Measurements from ENCODE around the gene PDE6D.

- TF ChIP-seq CREB1 (IDR thresholded peaks at IDR 0.05; ENCODE audit: low read depth) (no peak), TCF12 (IDR thresholded peaks at IDR 0.05; ENCODE audit: low read depth) (no peak), EP300 (IDR thresholded peaks at IDR 0.05; ENCODE audit: borderline replicate concordance) (no peak), RAD21 (IDR thresholded peaks at IDR 0.05; ENCODE audit: low read depth) (no peak), TAF1 (IDR thresholded peaks at IDR 0.05; ENCODE audit: low read depth) (no peak), FOXM1 (IDR thresholded peaks at IDR 0.05; ENCODE audit: borderline replicate concordance, low read depth) (no peak), TEAD4 (IDR thresholded peaks at IDR 0.05) (no peak)
- TF ChIP-seq, protein P1, sequence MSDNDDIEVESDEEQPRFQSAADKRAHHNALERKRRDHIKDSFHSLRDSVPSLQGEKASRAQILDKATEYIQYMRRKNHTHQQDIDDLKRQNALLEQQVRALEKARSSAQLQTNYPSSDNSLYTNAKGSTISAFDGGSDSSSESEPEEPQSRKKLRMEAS (IDR thresholded peaks at IDR 0.05) = no peak
- TF ChIP-seq, protein P2, sequence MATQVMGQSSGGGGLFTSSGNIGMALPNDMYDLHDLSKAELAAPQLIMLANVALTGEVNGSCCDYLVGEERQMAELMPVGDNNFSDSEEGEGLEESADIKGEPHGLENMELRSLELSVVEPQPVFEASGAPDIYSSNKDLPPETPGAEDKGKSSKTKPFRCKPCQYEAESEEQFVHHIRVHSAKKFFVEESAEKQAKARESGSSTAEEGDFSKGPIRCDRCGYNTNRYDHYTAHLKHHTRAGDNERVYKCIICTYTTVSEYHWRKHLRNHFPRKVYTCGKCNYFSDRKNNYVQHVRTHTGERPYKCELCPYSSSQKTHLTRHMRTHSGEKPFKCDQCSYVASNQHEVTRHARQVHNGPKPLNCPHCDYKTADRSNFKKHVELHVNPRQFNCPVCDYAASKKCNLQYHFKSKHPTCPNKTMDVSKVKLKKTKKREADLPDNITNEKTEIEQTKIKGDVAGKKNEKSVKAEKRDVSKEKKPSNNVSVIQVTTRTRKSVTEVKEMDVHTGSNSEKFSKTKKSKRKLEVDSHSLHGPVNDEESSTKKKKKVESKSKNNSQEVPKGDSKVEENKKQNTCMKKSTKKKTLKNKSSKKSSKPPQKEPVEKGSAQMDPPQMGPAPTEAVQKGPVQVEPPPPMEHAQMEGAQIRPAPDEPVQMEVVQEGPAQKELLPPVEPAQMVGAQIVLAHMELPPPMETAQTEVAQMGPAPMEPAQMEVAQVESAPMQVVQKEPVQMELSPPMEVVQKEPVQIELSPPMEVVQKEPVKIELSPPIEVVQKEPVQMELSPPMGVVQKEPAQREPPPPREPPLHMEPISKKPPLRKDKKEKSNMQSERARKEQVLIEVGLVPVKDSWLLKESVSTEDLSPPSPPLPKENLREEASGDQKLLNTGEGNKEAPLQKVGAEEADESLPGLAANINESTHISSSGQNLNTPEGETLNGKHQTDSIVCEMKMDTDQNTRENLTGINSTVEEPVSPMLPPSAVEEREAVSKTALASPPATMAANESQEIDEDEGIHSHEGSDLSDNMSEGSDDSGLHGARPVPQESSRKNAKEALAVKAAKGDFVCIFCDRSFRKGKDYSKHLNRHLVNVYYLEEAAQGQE (IDR thresholded peaks at IDR 0.05; ENCODE audit: low read depth) = no peak
These were observed 43.3 kb downstream of the PDE6D start for GRCh38 chr2:231737761-231738160.

All from Ishikawa (cell line).